HG02938 (cell line): ENCODE results near the gene ADAM17.
"Not testable (repeated sequence)": the region's sequence is repeated elsewhere in the genome, so short reads cannot be mapped to it uniquely, and the experiment has no call there.

Experiments used
- ATAC-seq: cut with Tn5 transposase; IDR thresholded peaks from one replicate; pipeline ENCODE4 v1.9.1; 2021; ENCODE audit warnings: mild to moderate bottlenecking, moderate library complexity; ENCODE audit not compliant: unreplicated experiment

ADAM17 gene

GRCh38 chr2:9555297-9556120, at the start of gene ADAM17:
TSS of gene ADAM17 (minus strand) at chr2:9555830. CDS start at chr2:9555605, 225 bp downstream.
- peak; percentile 80 for ATAC-seq

DNA sequence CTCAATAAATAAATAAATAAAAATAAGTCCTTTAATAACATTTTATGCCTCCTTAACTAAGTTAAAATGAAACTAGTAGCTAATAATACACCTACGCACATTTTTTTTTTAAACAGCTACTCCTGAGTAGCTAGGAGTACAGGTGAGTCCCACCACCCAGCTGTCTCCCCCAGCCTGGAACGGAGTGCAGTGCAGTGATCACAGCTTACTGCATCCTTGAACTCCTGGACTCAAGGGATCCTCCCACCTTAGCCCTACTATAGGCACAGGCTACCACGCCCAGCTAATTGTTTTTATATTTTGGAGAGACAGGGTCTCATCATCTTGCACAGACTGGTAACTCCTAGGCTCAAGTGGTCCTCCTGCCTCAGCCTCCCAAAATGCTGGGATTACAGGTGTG, 46.8 kb upstream of the ADAM17 start:
- no peak for ATAC-seq

DNA sequence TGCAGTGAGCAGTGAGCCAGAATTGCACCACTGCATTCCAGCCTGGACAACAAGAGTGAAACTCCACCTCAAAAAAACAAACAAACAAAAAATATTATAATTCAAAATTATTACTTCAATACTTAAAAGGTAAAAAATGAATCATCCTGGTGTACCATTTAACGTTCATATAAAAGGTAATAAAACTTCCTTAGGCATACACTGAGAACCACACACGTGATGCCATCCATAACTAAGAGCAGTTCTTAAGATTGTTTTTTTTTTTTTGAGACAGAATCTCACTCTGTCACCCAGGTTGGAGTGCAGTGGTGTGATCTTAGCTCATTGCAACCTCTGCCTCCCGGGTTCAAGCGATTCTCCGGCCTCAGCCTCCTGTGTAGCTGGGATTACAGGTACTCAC, 45.8 kb upstream of the ADAM17 start:
- ATAC-seq = no peak

- no peak for ATAC-seq
Measured at GRCh38 chr2:9599430-9599829, 43.8 kb upstream of the ADAM17 start.

GRCh38 chr2:9596621-9597311, 41.1 kb upstream of the ADAM17 start:
- ATAC-seq = no peak

DNA sequence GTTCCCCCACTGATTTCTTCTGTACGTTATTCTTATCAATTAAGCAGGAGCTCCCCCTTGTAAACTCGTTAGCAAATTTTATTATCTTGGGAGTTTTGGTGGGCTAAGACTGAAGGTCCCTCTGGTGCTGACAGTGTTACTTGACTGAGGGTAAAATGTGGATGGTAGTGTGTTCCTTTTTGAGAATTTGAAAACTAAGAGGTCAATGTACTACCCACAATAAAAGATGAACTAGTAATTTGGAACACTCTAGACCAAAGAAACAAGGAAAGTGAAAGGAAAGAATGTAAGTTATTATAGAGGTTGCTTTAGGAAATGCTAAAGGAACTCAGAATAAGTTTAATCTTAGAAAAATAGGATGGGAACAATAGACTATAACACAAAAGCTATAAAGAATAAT, 40.1 kb upstream of the ADAM17 start:
- no peak for ATAC-seq

GRCh38 chr2:9595256-9595655, 39.6 kb upstream of the ADAM17 start:
- not testable (repeated sequence) for ATAC-seq

- no peak for ATAC-seq
Measured at GRCh38 chr2:9594366-9595054, 38.9 kb upstream of the ADAM17 start.

DNA sequence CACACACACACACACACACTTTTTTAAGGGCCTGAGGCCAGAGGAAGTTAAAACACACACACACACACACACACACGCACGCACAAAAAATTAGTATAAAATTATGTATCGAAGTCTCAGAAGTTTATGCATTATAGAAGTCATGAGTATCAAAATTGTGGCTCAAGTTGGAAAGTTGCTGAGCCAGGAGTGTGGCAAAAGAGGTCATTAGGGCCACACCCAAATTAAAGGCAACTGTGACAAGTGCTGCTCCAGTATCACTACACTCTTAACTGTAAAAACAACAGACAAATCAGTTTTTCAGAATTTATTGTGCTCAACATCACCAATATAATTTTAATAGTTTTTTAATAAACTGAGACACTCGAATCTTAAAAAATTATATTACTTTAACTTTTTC, 38.3 kb upstream of the ADAM17 start:
- no peak for ATAC-seq

DNA sequence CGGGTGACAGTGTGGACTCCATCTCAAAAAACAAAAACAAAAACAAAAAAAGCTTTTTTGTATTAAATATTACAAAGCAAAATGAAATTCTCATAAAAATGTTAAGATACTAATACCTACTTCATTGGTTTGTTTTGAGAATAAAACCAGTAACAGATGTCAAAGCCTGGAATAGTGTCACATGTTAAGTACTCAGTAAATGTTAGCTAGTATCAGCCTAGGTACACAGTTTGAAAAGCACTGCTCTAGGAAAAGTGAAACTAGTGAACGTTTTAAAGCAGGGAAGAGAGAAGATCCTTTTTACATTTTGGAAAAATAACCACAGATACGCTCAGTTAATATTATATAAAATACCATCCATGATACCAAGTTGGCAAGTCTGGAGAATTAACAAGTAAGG, 37.1 kb upstream of the ADAM17 start:
- ATAC-seq = no peak

DNA sequence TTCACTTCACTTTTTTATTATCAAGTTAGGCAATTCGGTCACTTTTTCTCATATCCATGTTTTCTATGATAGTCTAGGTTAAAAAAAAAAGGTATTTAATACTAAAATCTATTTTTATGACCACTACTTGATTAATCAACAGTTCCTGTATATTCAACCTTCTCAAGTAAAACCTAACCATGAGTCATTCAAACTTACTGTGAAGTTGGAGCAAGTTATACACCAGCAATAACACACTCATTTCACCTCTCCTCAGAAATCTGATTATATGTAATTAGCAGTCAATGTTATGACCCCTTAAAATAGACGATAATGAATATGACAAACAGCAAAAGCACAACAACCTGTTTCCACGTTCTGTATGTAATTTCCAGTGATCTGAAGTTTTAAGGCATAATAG, 35.0 kb upstream of the ADAM17 start:
- no peak for ATAC-seq

GRCh38 chr2:9586465-9586864, 30.8 kb upstream of the ADAM17 start:
- no peak for ATAC-seq

- ATAC-seq = no peak
Measured at GRCh38 chr2:9585486-9585885, 29.9 kb upstream of the ADAM17 start.

GRCh38 chr2:9584902-9585301, 29.3 kb upstream of the ADAM17 start:
- ATAC-seq = not testable (repeated sequence)

DNA sequence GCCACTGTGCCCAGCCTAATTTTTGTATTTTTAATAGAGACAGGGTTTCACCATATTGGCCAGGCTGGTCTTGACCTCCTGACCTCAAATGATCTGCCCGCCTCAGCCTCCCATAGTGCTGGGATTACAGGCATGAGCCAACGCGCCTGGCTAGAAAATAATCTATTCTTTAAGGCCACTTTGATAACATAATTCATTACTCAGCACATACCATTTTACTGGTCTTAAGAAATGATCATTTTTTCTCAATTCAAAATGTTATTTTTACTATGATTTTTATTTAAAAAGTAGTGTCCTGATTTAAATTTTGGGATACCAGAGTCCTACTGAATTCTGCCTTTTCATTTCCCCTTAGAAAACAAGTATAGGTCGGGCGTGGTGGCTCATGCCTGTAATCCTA, 27.0 kb upstream of the ADAM17 start:
- ATAC-seq = no peak

- ATAC-seq = no peak
Measured at GRCh38 chr2:9578467-9579235, 23.0 kb upstream of the ADAM17 start.

GRCh38 chr2:9574331-9574730, 18.7 kb upstream of the ADAM17 start:
- ATAC-seq = no peak

DNA sequence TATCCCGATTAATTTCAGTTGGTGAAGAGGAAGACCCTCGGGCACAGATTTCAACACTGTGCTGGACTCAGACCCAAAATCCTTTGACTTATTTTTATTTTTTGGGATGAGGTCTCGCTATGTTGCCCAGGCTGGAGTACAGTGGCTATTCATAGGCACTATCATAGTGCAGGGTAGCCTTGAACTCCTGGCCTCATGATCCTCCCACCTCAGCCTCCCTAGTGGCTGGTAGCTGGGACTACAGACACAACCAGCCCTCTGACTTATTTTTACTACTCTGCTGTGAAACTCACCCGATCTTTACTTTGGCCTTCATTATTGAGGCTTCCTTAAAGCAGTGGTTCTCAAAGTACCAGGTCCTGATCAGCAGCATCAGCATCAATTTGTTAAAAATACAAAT, 18.2 kb upstream of the ADAM17 start:
- no peak for ATAC-seq

DNA sequence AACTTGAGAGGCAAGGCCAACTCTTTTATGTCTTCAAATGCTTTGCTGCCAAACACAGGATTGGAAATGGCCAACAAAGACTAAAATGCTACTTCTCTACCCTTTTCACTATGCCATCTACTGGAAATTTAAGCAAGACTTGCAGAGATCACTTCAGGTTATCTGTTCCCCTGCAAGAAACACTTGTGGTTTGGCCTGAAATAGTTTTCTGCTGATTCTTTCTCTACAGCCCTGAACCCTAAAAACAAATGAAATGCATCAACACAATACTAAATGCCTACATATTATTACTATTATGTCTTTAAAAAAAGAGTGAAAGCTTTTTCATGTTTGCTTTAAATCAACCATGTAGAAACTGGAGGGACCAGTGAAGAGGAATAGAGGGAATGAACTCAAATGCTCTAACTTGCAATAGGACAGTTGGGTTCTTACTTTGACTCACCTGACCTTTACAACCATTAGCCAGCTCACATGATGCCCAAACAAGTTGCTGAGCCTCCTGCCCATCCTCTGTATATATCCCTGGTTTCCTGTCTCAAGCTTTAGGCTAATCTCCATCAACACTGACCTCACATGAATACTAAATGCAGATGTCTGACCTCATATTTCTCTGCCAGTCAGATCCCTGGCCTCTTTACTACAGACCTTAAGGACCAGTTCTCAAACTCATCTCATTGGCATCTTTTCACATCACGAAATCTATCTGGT, 17.5 kb upstream of the ADAM17 start:
- no peak for ATAC-seq
